NCI-H226 (cell line): ENCODE measurements around the gene KCNG2.

ENCODE experiments used
- DNase-seq: peaks from one replicate; pipeline ENCODE4 v3.0.0-alpha.2; 2015

KCNG2 gene

GRCh38 chr18:79912994-79913831 is 115.5 kb downstream of the KCNG2 start:
- no peak for DNase-seq

GRCh38 chr18:79914614-79915160 is 116.9 kb downstream of the KCNG2 start:
- DNase-seq = no peak

GRCh38 chr18:79915161-79916127 is 117.7 kb downstream of the KCNG2 start:
- no peak for DNase-seq

- no peak for DNase-seq
These were observed 118.4 kb downstream of the KCNG2 start for GRCh38 chr18:79916128-79916494.

GRCh38 chr18:79916546-79917168 is 118.9 kb downstream of the KCNG2 start:
- DNase-seq = no peak

- no peak for DNase-seq
These were observed 119.6 kb downstream of the KCNG2 start for GRCh38 chr18:79917169-79917852.

- DNase-seq = no peak
These were observed 120.3 kb downstream of the KCNG2 start for GRCh38 chr18:79917853-79918614.

- no peak for DNase-seq
These were observed 120.9 kb downstream of the KCNG2 start for GRCh38 chr18:79918615-79919011.

- DNase-seq = no peak
These were observed 121.4 kb downstream of the KCNG2 start for GRCh38 chr18:79919089-79919488.

- no peak for DNase-seq
These were observed 124.5 kb downstream of the KCNG2 start for GRCh38 chr18:79921984-79922965.

GRCh38 chr18:79922971-79923411 is 125.3 kb downstream of the KCNG2 start:
- DNase-seq = no peak

GRCh38 chr18:79923896-79924585 is 126.3 kb downstream of the KCNG2 start:
- DNase-seq = no peak

GRCh38 chr18:79924814-79925731 is 127.3 kb downstream of the KCNG2 start:
- no peak for DNase-seq

GRCh38 chr18:79926306-79926705 is 128.6 kb downstream of the KCNG2 start:
- no peak for DNase-seq

GRCh38 chr18:79926715-79927606 is 129.2 kb downstream of the KCNG2 start:
- no peak for DNase-seq

- no peak for DNase-seq
These were observed 130.1 kb downstream of the KCNG2 start for GRCh38 chr18:79927607-79928562.
